ENCODE results near the gene CES2.
A peak's percentile ranks its signal among the peaks of the same experiment; 100 is the strongest.
"Not testable (repeated sequence)": the region's sequence is repeated elsewhere in the genome, so short reads cannot be mapped to it uniquely, and the experiment has no call there.

CES2 gene

GRCh38 chr16:66919569-66920298 is 15.6 kb upstream of the CES2 start:
- no peak for DNase-seq

GRCh38 chr16:66920299-66920590 is 15.1 kb upstream of the CES2 start:
- no peak for DNase-seq

GRCh38 chr16:66920924-66921680 is 14.2 kb upstream of the CES2 start:
- no peak for DNase-seq

- no peak for DNase-seq
These were observed 13.4 kb upstream of the CES2 start for GRCh38 chr16:66921729-66922450.

GRCh38 chr16:66923247-66923731 is 12.0 kb upstream of the CES2 start:
- DNase-seq = no peak

- no peak for DNase-seq
These were observed 11.4 kb upstream of the CES2 start for GRCh38 chr16:66923866-66924265.

- DNase-seq = peak in 3 of 5 donors; percentile 17 to 45 (median 30)
These were observed 10.6 kb upstream of the CES2 start for GRCh38 chr16:66924527-66925321.

GRCh38 chr16:66925322-66925840 is 9.9 kb upstream of the CES2 start, which contains the start of gene RRAD:
RRAD (minus strand) TSS chr16:66925535; CDS start chr16:66925179, 356 bp downstream.
- no peak for DNase-seq

- DNase-seq = no peak
These were observed 9.0 kb upstream of the CES2 start for GRCh38 chr16:66926171-66926947.

GRCh38 chr16:66926961-66927436 is 8.3 kb upstream of the CES2 start:
- no peak for DNase-seq

GRCh38 chr16:66927918-66928649 is 7.2 kb upstream of the CES2 start:
- DNase-seq = no peak

GRCh38 chr16:66928702-66929388 is 6.5 kb upstream of the CES2 start:
- DNase-seq = peak in 1 of 5 donors; percentile 49

GRCh38 chr16:66930189-66930588 is 5.1 kb upstream of the CES2 start:
- DNase-seq = no peak

GRCh38 chr16:66931665-66932064 is 3.7 kb upstream of the CES2 start:
- DNase-seq = no peak

GRCh38 chr16:66932076-66932475 is 3.2 kb upstream of the CES2 start:
- no peak for DNase-seq

GRCh38 chr16:66933776-66934137 is 1.6 kb upstream of the CES2 start:
- no peak for DNase-seq

GRCh38 chr16:66934138-66934838 is 1.0 kb upstream of the CES2 start, which contains the start of gene CIAO2B:
CIAO2B (minus strand) TSS chr16:66934402; CDS start chr16:66934364, 38 bp downstream.
- peak; percentile 73 to 90 (median 83) for DNase-seq

GRCh38 chr16:66934839-66935313 is 440 bp upstream of the CES2 start:
- DNase-seq = not testable (repeated sequence)

GRCh38 chr16:66936462-66936861 is 1.1 kb downstream of the CES2 start:
- no peak for DNase-seq
